Muscle of leg (tissue), 11 donors: Measurements from ENCODE around the gene PMPCA. TPM values are rescaled to one million over a fixed set of nuclear protein-coding genes. Genes with fewer than 3 reads are reported as not detected.
A peak's percentile ranks its signal among the peaks of the same experiment; 100 is the strongest.
"Not testable (repeated sequence)": the region's sequence is repeated elsewhere in the genome, so short reads cannot be mapped to it uniquely, and the experiment has no call there.

Experiments
- DNase-seq: peaks from one replicate; pipeline ENCODE4 v3.0.0; 2013
- H3K27ac ChIP-seq: one replicate; pipeline ENCODE4 v1.5.1; 2013; ENCODE audit warnings: mild to moderate bottlenecking, low read length, control low read depth
- H3K27me3 ChIP-seq: one replicate; pipeline ENCODE4 v1.6.1; 2013; ENCODE audit warnings: low read length; ENCODE audit not compliant: control insufficient read depth, insufficient read depth
- H3K36me3 ChIP-seq: one replicate; pipeline ENCODE4 v1.6.1; 2013; ENCODE audit warnings: low read length; ENCODE audit not compliant: control insufficient read depth, insufficient read depth
- H3K4me1 ChIP-seq: one replicate; pipeline ENCODE4 v1.6.1; 2013; ENCODE audit warnings: low read length; ENCODE audit not compliant: control insufficient read depth, insufficient read depth
- H3K4me3 ChIP-seq: one replicate; pipeline ENCODE4 v1.5.1; 2013; ENCODE audit warnings: low read length, control low read depth
- H3K9me3 ChIP-seq: replicated peaks from 2 replicates; pipeline ENCODE4 v1.6.1; 2013; ENCODE audit warnings: low read depth, low read length; ENCODE audit not compliant: control insufficient read depth
- WGBS: methylation state at CpG from one replicate; pipeline ENCODE4 v1.1.5; 2013; ENCODE audit warnings: missing lambda C conversion rate; ENCODE audit not compliant: insufficient coverage; 5-methylcytosine and 5-hydroxymethylcytosine counted together
- polyA plus RNA-seq, 8 donors: library from polyadenylated mRNA; unstranded; fragments of 120-200 nt; gene quantifications; one replicate each; pipeline versions ENCODE4 v1.2.1 to v1.2.3, GENCODE V29; 2013; ENCODE audit warnings: inconsistent platforms in 1 of 8, low replicate concordance in 1 of 8; ENCODE audit not compliant: insufficient read length in 8 of 8, insufficient read depth in 1 of 8
- total RNA-seq: library from RNA; stranded (reverse); fragments of 120-200 nt; gene quantifications from one replicate; pipeline ENCODE4 v1.2.4, GENCODE V29; 2013

PMPCA gene
- total and polyA plus RNA-seq, 9 donors, result 24.6 to 49.9 (median 40.4) TPM

DNA sequence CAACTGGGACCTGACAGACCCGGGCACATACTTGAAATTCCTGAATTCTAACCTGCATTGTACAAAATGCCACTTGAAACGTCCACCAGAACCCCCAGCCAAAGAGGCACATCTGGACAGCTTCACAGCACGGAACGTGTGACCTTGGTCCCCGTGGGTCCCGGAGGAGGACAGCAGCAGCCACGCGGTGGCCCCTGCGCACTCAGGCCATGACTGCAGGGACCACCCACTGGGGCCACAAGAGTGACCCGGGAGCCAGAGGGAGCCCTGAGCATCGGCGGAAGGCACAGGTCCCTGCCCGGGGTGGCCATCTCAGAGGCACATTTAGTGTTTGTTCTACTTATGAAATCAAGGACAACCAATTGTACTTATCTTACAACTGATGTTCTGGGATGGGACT, 8.4 kb upstream of the PMPCA start:
- 59% methylated on average over 9 of the region's 13 CpGs for whole genome bisulfite sequencing
- peaks cover 51% of the 10 kb centered on the region for H3K36me3 ChIP-seq

GRCh38 chr9:136403538-136403914, 6.9 kb upstream of the PMPCA start:
- no peak overlapping the region for H3K27ac ChIP-seq
- 84% methylated on average over 3 of the region's 5 CpGs for WGBS
- peaks cover 49% of the 10 kb centered on the region for H3K36me3 ChIP-seq
- H3K27me3 ChIP-seq, result no peaks in the 10 kb centered on the region
- H3K9me3 ChIP-seq, result no peaks in the 10 kb centered on the region
- no peak overlapping the region for H3K4me3 ChIP-seq
- no peak for DNase-seq
- peaks cover 17% of the 10 kb centered on the region for H3K4me1 ChIP-seq

More for the DNA sequence above, 8.4 kb upstream of the PMPCA start:
- Histone ChIP-seq H3K9me3 (no peaks in the 10 kb centered on the region), H3K4me3 (no peak overlapping the region), H3K27ac (no peak overlapping the region), H3K4me1 (peaks cover 18% of the 10 kb centered on the region), H3K27me3 (no peaks in the 10 kb centered on the region)
- DNase-seq, result no peak

- Histone ChIP-seq H3K4me1 (peaks cover 13% of the 10 kb centered on the region), H3K9me3 (no peaks in the 10 kb centered on the region), H3K4me3 (no peak overlapping the region), H3K27ac (no peak overlapping the region), H3K27me3 (no peaks in the 10 kb centered on the region), H3K36me3 (peaks cover 45% of the 10 kb centered on the region)
- DNase-seq, result no peak
- whole genome bisulfite sequencing, result 90% methylated on average over 29 of the region's 32 CpGs
Measured at GRCh38 chr9:136403915-136404800, 6.3 kb upstream of the PMPCA start.

GRCh38 chr9:136404801-136405136, 5.7 kb upstream of the PMPCA start:
- H3K9me3 ChIP-seq, result no peaks in the 10 kb centered on the region

DNA sequence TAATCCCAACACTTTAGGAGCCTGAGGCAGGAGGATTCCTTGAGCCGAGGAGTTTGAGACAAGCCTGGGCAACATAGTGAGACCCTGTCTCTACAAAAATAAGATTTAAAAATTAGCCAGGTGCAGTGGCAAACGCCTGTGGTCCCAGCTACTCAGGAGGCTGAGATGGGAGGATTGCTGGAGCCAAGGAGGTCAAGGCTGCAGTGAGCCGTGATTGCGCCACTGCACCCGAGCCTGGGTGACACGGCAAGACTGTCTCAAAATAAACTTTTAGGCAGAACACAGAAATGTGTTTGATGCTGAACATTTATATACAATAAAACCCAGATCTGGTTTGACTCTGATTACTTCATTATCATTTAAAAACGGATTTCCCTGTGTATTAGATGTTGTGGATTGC, 5.0 kb upstream of the PMPCA start:
- WGBS, result 100% methylated on average over 1 of the region's 7 CpGs
- Histone ChIP-seq H3K27ac (no peak overlapping the region), H3K36me3 (peaks cover 45% of the 10 kb centered on the region), H3K9me3 (no peaks in the 10 kb centered on the region), H3K4me3 (no peak overlapping the region), H3K27me3 (no peaks in the 10 kb centered on the region), H3K4me1 (peaks cover 15% of the 10 kb centered on the region)
- DNase-seq, result no peak

More at GRCh38 chr9:136404801-136405136, 5.7 kb upstream of the PMPCA start:
- no peak overlapping the region for H3K27ac ChIP-seq
- no peaks in the 10 kb centered on the region for H3K27me3 ChIP-seq
- H3K4me3 ChIP-seq, result no peak overlapping the region
- WGBS, result 89% methylated on average over 14 of the region's 14 CpGs
- peaks cover 16% of the 10 kb centered on the region for H3K4me1 ChIP-seq
- DNase-seq, result no peak
- peaks cover 45% of the 10 kb centered on the region for H3K36me3 ChIP-seq

DNA sequence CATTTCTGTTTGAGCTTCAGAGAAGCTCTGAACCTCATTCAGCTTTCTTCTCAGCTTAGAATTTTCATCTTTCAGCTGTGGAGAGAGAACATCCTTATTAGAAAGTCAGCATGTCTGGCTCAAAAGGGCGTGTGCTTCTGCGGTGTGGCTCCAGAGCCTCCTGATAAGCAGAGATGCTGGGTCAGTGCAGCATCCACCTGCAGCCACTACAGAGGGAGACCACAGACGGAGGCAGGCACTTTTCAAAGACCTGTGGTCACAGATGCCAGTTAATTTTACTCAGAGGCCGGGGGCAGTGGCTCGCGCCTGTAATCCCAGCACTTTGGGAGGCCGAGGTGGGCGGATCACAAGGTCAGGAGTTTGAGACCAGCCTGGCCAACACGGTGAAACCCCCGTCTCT, 4.6 kb upstream of the PMPCA start:
- H3K4me3 ChIP-seq, DNase-seq, H3K27me3 ChIP-seq, H3K27ac ChIP-seq, H3K9me3 ChIP-seq: not testable (repeated sequence)
- Histone ChIP-seq H3K36me3 (peaks cover 45% of the 10 kb centered on the region), H3K4me1 (peaks cover 12% of the 10 kb centered on the region)
- WGBS, result 92% methylated on average over 7 of the region's 10 CpGs

- WGBS, result 95% methylated on average over 13 of the region's 28 CpGs
- not testable (repeated sequence) for DNase-seq, H3K27me3 ChIP-seq, H3K9me3 ChIP-seq, H3K4me3 ChIP-seq, H3K27ac ChIP-seq
- peaks cover 23% of the 10 kb centered on the region for H3K4me1 ChIP-seq
- peaks cover 47% of the 10 kb centered on the region for H3K36me3 ChIP-seq
Measured at GRCh38 chr9:136407061-136407460, 3.4 kb upstream of the PMPCA start.

- DNase-seq, result no peak
- no peak overlapping the region for H3K27ac ChIP-seq
- no peak overlapping the region for H3K4me3 ChIP-seq
- WGBS, result 82% methylated on average over 5 of the region's 7 CpGs
- H3K4me1 ChIP-seq, result peaks cover 23% of the 10 kb centered on the region
- peaks cover 48% of the 10 kb centered on the region for H3K36me3 ChIP-seq
- no peaks in the 10 kb centered on the region for H3K9me3 ChIP-seq
- no peaks in the 10 kb centered on the region for H3K27me3 ChIP-seq
Measured at GRCh38 chr9:136407911-136408310, 2.5 kb upstream of the PMPCA start.

GRCh38 chr9:136409557-136410455, 652 bp upstream of the PMPCA start:
- peak; percentile 37 for DNase-seq
- Histone ChIP-seq H3K9me3 (no peaks in the 10 kb centered on the region), H3K27me3 (no peaks in the 10 kb centered on the region), H3K4me3 (peak overlapping the region; percentile 79), H3K36me3 (peaks cover 50% of the 10 kb centered on the region), H3K4me1 (peaks cover 23% of the 10 kb centered on the region), H3K27ac (no peak overlapping the region)
- 8% methylated on average over 69 of the region's 71 CpGs for WGBS

DNA sequence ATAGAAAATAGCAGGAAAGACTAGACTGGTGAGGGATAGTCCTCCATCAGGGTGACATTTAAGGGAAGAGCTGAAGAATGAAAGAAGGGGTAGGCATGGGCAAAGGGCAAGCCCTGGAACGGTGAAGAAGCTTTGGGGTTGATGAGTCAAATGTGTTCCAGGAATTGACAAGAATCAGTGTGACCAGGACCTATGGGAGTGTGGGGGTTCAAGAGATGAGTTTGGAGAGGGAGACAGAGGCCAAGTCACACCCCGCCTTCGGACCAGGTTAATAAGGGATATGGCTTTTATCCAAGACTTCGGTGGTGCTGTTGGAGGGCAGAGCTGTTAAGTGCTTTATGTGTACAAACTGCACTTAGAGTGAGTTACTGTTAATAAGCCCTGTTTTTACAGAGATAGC, 920 bp downstream of the PMPCA start:
- peaks cover 55% of the 10 kb centered on the region for H3K36me3 ChIP-seq
- no peaks in the 10 kb centered on the region for H3K27me3 ChIP-seq
- no peaks in the 10 kb centered on the region for H3K9me3 ChIP-seq
- H3K27ac ChIP-seq, result no peak overlapping the region
- peaks cover 23% of the 10 kb centered on the region for H3K4me1 ChIP-seq
- peak overlapping the region; percentile 99 for H3K4me3 ChIP-seq
- WGBS, result 57% methylated on average over 4 of the region's 4 CpGs
- DNase-seq, result no peak
